Measurements from ENCODE around the gene TMEM134. TPM values are rescaled to one million over a fixed set of nuclear protein-coding genes. Genes with fewer than 3 reads are reported as not detected.

Gene TMEM134
- total and polyA plus RNA-seq, 9 of the 15 experiments (the other 6 are each of a cell fraction or from before 2014, with no cell fraction given) = 0.63 to 48.4 (median 10.7) TPM

GRCh38 chr11:67428052-67429001, 40.7 kb downstream of the TMEM134 start, which contains the start of gene RPS6KB2 (continued):
- TF ChIP-seq BRF2 (IDR thresholded peaks at IDR 0.05; ENCODE audit: borderline replicate concordance, insufficient read depth, insufficient read length) (no peak), ZNF586 (CRISPR knock-in tag; conservative IDR thresholded peaks at IDR 0.05) (no peak), USF1 (CRISPR knock-in tag; IDR thresholded peaks at IDR 0.05) (no peak; the same call in 1 of the 2 replicates), PPARD (CRISPR knock-in tag; IDR thresholded peaks at IDR 0.05) (no peak), ZNF239 (CRISPR knock-in tag; IDR thresholded peaks at IDR 0.05) (no peak), ELK3 (CRISPR knock-in tag; IDR thresholded peaks at IDR 0.05) (no peak), NR4A1 (CRISPR knock-in tag; IDR thresholded peaks at IDR 0.05) (no peak), NR4A1 (tag; IDR thresholded peaks at IDR 0.05) (no peak; the same call in 1 of the 2 replicates), NR2F6 (CRISPR knock-in tag; IDR thresholded peaks at IDR 0.05) (no peak), BCOR (IDR thresholded peaks at IDR 0.05) (no peak), RHOXF2B (CRISPR knock-in tag; conservative IDR thresholded peaks at IDR 0.05) (no peak), SAP30 (IDR thresholded peaks at IDR 0.05; ENCODE audit: borderline replicate concordance, insufficient read depth, low read depth, low read length, poor library complexity, severe bottlenecking) (peak; percentile 87), NEUROD1 (IDR thresholded peaks at IDR 0.05; ENCODE audit: borderline replicate concordance, low read depth, low read length, partially characterized antibody) (no peak), MAZ (CRISPR knock-in tag; conservative IDR thresholded peaks at IDR 0.05 in 1 of 2, IDR thresholded peaks at IDR 0.05 in 1 of 2) (peak; percentile 92 to 93), POLR2B (IDR thresholded peaks at IDR 0.05; ENCODE audit: low read depth, partially characterized antibody) (peak; percentile 75)

All from K562 (cell line).